PC-3 (cell line): Measurements from ENCODE around the gene VIPR2. TPM values are rescaled to one million over a fixed set of nuclear protein-coding genes. Genes with fewer than 3 reads are reported as not detected.

ENCODE experiments used
- ATAC-seq: fragments of 200-7000 bp; cut with Tn5 transposase; 2 replicates; pipeline ENCODE4 v1.9.1; 2020; ENCODE audit warnings: mild to moderate bottlenecking, moderate library complexity
- BruUV-seq: library from RNA; stranded (reverse); fragments of 400-500 nt; replicated peaks from 2 replicates; lab custom pipeline; 2021; lab: Mats Ljungman, UMichigan
- CTCF ChIA-PET: fragments of 300-600 bp; sonication (Branson Sonifier 250); formaldehyde crosslinking; loops from one replicate; lab custom pipeline; 2022; ENCODE audit warnings: antibody characterized with exemption; lab: Charles Lee
- POLR2A ChIA-PET: fragments of 300-600 bp; sonication (Branson Sonifier 250); formaldehyde crosslinking; loops from one replicate; lab custom pipeline; 2022; ENCODE audit warnings: antibody characterized with exemption; ENCODE audit not compliant: unreplicated experiment; lab: Charles Lee
- DNase-seq: peaks from one replicate; pipeline ENCODE4 v3.0.0-alpha.2; 2015
- H2AFZ ChIP-seq: fragments of 300-600 bp; sonication (generic); 2 replicates; pipeline ENCODE4 v1.6.0; 2016; ENCODE audit warnings: antibody characterized with exemption, low read length
- H3F3A ChIP-seq: fragments of 300-600 bp; sonication (generic); one replicate; pipeline ENCODE4 v1.6.0; 2017; ENCODE audit warnings: antibody characterized with exemption, low read length, control low read depth, mild to moderate bottlenecking; ENCODE audit not compliant: unreplicated experiment
- H3K27ac ChIP-seq: fragments of 300-600 bp; sonication (generic); 2 replicates; pipeline ENCODE4 v1.5.1; 2016; ENCODE audit warnings: mild to moderate bottlenecking, low read length
- H3K27me3 ChIP-seq: fragments of 300-600 bp; sonication (generic); 2 replicates; pipeline ENCODE4 v1.6.1; 2016; ENCODE audit warnings: low read length, mixed read lengths
- H3K36me3 ChIP-seq: fragments of 300-600 bp; sonication (generic); 2 replicates; pipeline ENCODE4 v1.6.1; 2016; ENCODE audit warnings: low read depth, mixed run types, low read length, mixed read lengths
- H3K4me1 ChIP-seq: fragments of 300-600 bp; sonication (generic); 2 replicates; pipeline ENCODE4 v1.5.1; 2016; ENCODE audit warnings: low read length; ENCODE audit not compliant: insufficient read depth
- H3K4me2 ChIP-seq: fragments of 300-600 bp; sonication (generic); 2 replicates; pipeline ENCODE4 v1.6.0; 2016; ENCODE audit warnings: low read length
- H3K4me3 ChIP-seq: fragments of 300-600 bp; sonication (generic); 2 replicates; pipeline ENCODE4 v1.5.1; 2016; ENCODE audit warnings: mild to moderate bottlenecking, low read length, mixed read lengths
- H3K79me2 ChIP-seq: fragments of 300-600 bp; sonication (generic); 2 replicates; pipeline ENCODE4 v1.6.1; 2017; ENCODE audit warnings: low read length, mixed read lengths
- H3K9ac ChIP-seq: fragments of 300-600 bp; sonication (generic); 2 replicates; pipeline ENCODE4 v1.6.0; 2016; ENCODE audit warnings: mild to moderate bottlenecking, low read length
- H3K9me2 ChIP-seq: fragments of 300-600 bp; sonication (generic); replicated peaks from 2 replicates; pipeline ENCODE4 v1.6.1; 2016; ENCODE audit warnings: mixed run types, low read length, mixed read lengths
- H3K9me3 ChIP-seq: fragments of 300-600 bp; sonication (generic); 2 replicates; pipeline ENCODE4 v1.6.1; 2016; ENCODE audit warnings: low read length, mixed read lengths
- H4K20me1 ChIP-seq: fragments of 300-600 bp; sonication (generic); 2 replicates; pipeline ENCODE4 v1.6.1; 2016; ENCODE audit warnings: low read length, mixed read lengths
- EZH2 ChIP-seq: fragments of 300-600 bp; sonication (generic); IDR thresholded peaks from one replicate; pipeline ENCODE4 v1.6.1; 2017; ENCODE audit warnings: antibody characterized with exemption, mild to moderate bottlenecking, low read length; ENCODE audit not compliant: unreplicated experiment
- EZH2phosphoT487 ChIP-seq: fragments of 300-600 bp; sonication (generic); IDR thresholded peaks from 2 replicates; pipeline ENCODE4 v1.6.1; 2018; ENCODE audit warnings: mild to moderate bottlenecking, antibody characterized with exemption, low read length, borderline replicate concordance
- intact Hi-C: fragments of 100-400 bp; cut with micrococcal nuclease; formaldehyde crosslinking; loops from 2 replicates; pipeline ENCODE4 v1.9.0; 2023
- total RNA-seq: library from RNA; depleted of rRNA; stranded (reverse); fragments of >200 nt; gene quantifications from 2 replicates; pipeline ENCODE4 v1.2.3, GENCODE V29; 2014
- TF ChIP-seq, protein P1 (sequence below): fragments of 300-600 bp; sonication (generic); conservative IDR thresholded peaks from 2 replicates; pipeline ENCODE4 v1.5.1; 2017; ENCODE audit warnings: antibody characterized with exemption, low read depth, mild to moderate bottlenecking, low read length

The VIPR2 gene
- total RNA-seq, 1 experiment from 2014 or later, result not detected

DNA sequence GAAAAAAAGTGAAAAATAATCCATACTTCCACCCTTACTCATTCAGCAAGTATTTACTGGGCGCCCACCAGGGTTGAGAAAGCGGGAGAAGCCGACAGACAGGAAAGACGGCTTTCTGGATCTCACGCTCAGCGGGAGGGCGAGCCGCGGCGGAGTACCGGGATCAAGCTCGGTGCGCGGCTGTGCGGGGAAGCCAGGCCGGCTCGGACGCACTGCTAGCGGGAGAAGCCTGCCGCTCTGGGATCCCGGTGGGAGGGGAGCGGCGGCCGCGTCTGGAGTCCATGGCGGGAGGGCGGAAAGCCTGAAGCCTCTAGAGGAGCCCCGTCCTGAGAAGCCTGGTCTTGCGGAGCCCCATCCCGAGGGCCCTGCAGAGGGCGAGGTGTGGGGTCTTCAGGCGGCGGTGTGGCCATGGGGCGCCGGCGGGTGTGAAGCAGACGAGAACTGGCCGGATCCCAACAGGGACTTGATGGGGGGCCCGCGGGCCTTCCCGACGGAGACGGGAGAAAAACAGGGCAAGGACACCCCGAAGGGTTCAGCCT lies 82.9 kb downstream of the VIPR2 start:
- no TSS peak for BruUV-seq
- Histone ChIP-seq H3K27ac (no peak overlapping the region), H2AFZ (no peak overlapping the region), H3K4me2 (no peak overlapping the region), H3K36me3 (no peaks in the 10 kb centered on the region), H4K20me1 (no peaks in the 10 kb centered on the region), H3K79me2 (no peaks in the 10 kb centered on the region), H3K27me3 (no peaks in the 10 kb centered on the region), H3F3A (no peaks in the 10 kb centered on the region), H3K4me1 (no peaks in the 10 kb centered on the region), H3K9me3 (no peaks in the 10 kb centered on the region), H3K9ac (no peak overlapping the region), H3K4me3 (no peak overlapping the region), H3K9me2 (no peaks in the 10 kb centered on the region)
- POLR2A ChIA-PET, result no interaction called here
- TF ChIP-seq EZH2 (no peak), EZH2phosphoT487 (no peak)
- TF ChIP-seq, protein P1, sequence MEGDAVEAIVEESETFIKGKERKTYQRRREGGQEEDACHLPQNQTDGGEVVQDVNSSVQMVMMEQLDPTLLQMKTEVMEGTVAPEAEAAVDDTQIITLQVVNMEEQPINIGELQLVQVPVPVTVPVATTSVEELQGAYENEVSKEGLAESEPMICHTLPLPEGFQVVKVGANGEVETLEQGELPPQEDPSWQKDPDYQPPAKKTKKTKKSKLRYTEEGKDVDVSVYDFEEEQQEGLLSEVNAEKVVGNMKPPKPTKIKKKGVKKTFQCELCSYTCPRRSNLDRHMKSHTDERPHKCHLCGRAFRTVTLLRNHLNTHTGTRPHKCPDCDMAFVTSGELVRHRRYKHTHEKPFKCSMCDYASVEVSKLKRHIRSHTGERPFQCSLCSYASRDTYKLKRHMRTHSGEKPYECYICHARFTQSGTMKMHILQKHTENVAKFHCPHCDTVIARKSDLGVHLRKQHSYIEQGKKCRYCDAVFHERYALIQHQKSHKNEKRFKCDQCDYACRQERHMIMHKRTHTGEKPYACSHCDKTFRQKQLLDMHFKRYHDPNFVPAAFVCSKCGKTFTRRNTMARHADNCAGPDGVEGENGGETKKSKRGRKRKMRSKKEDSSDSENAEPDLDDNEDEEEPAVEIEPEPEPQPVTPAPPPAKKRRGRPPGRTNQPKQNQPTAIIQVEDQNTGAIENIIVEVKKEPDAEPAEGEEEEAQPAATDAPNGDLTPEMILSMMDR, result no peak
- ATAC-seq (no peak), DNase-seq (peak; percentile 35)
- CTCF ChIA-PET, result no interaction called here
- intact Hi-C loops, result no loop called here

- no peak overlapping the region for H3K4me3 ChIP-seq
- ATAC-seq (no peak), DNase-seq (no peak)
- ChIA-PET POLR2A (no interaction called here), CTCF (no interaction called here)
- no peak overlapping the region for H3K4me2 ChIP-seq
- intact Hi-C loops, result no loop called here
- H3K27ac ChIP-seq, result no peak overlapping the region
- H3K27me3 ChIP-seq, result 0 out of 2 replicates have a peak, but pooled peaks cover 2% of the 10 kb centered on the region
- H3K36me3 ChIP-seq, result no peaks in the 10 kb centered on the region
- H2AFZ ChIP-seq, result no peak overlapping the region
- TF ChIP-seq, protein P1, result no peak
- TF ChIP-seq EZH2 (no peak), EZH2phosphoT487 (no peak)
- no peaks in the 10 kb centered on the region for H4K20me1 ChIP-seq
- H3K9me3 ChIP-seq, result no peaks in the 10 kb centered on the region
- no peaks in the 10 kb centered on the region for H3K9me2 ChIP-seq
- no peak overlapping the region for H3K9ac ChIP-seq
- no peaks in the 10 kb centered on the region for H3F3A ChIP-seq
- no peaks in the 10 kb centered on the region for H3K79me2 ChIP-seq
- no TSS peak for BruUV-seq
- H3K4me1 ChIP-seq, result no peaks in the 10 kb centered on the region
Observed at GRCh38 chr7:159061209-159061608, 83.5 kb downstream of the VIPR2 start.

DNA sequence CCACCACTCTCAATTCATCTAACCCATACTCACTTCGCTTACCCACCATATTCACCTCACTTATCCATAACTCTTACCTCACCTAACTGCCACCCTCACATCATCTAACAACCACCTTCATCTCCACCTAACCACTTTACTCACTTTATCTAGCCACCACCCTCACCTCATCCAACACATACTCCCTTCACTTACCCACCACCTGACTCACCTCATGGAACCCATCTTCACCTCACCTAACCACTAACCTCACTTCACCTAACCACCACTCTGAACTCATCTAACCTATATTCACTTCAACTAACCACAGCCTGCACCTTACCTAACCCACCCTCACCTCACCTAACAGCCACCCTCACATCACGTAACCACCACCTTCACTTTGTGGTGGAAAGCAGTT lies 84.2 kb downstream of the VIPR2 start:
- intact Hi-C loops, result no loop called here
- Histone ChIP-seq H3K36me3 (no peaks in the 10 kb centered on the region), H3K27ac (no peak overlapping the region), H3K4me3 (no peak overlapping the region), H3K9me3 (no peaks in the 10 kb centered on the region), H3F3A (no peaks in the 10 kb centered on the region), H4K20me1 (no peaks in the 10 kb centered on the region), H3K9ac (no peak overlapping the region), H3K4me2 (no peak overlapping the region), H3K4me1 (no peaks in the 10 kb centered on the region), H3K79me2 (no peaks in the 10 kb centered on the region), H3K9me2 (no peaks in the 10 kb centered on the region), H2AFZ (no peak overlapping the region), H3K27me3 (peaks cover 9% of the 10 kb centered on the region)
- ATAC-seq (no peak), DNase-seq (no peak)
- ChIA-PET POLR2A (no interaction called here), CTCF (no interaction called here)
- TF ChIP-seq, protein P1, result no peak
- no peak for TF ChIP-seq EZH2
- TF ChIP-seq EZH2phosphoT487, result no peak
- BruUV-seq, result no TSS peak
